Measurements from ENCODE around the gene LMAN2. TPM values are rescaled to one million over a fixed set of nuclear protein-coding genes. Genes with fewer than 3 reads are reported as not detected.
"Not testable (repeated sequence)": the region's sequence is repeated elsewhere in the genome, so short reads cannot be mapped to it uniquely, and the experiment has no call there.

Gene LMAN2
- total RNA-seq, 2 donors from 2014 or later: 72.4 to 95.7 TPM

GRCh38 chr5:177367981-177368868, 16.8 kb upstream of the LMAN2 start:
- no peak for DNase-seq (ENCODE audit: low spot score)
- intact Hi-C loops (cut with DNase I): no loop called here

GRCh38 chr5:177367323-177367848, 15.9 kb upstream of the LMAN2 start:
- no peak for DNase-seq (ENCODE audit: low spot score)
- intact Hi-C loops (cut with DNase I): no loop called here

- intact Hi-C loops (cut with DNase I): no loop called here
- DNase-seq (ENCODE audit: low spot score): peak; percentile 96
Measured at GRCh38 chr5:177366528-177367322, 15.3 kb upstream of the LMAN2 start.

GRCh38 chr5:177365845-177366527, 14.5 kb upstream of the LMAN2 start:
- intact Hi-C loops (cut with DNase I): no loop called here
- no peak for DNase-seq (ENCODE audit: low spot score)

GRCh38 chr5:177364159-177364962, 12.9 kb upstream of the LMAN2 start:
- no peak for DNase-seq (ENCODE audit: low spot score)
- intact Hi-C loops (cut with DNase I): no loop called here

- intact Hi-C loops (cut with DNase I): no loop called here
- DNase-seq (ENCODE audit: low spot score): no peak
Measured at GRCh38 chr5:177363565-177363964, 12.1 kb upstream of the LMAN2 start.

- DNase-seq (ENCODE audit: low spot score): no peak
- intact Hi-C loops (cut with DNase I): no loop called here
Measured at GRCh38 chr5:177362610-177363507, 11.4 kb upstream of the LMAN2 start.

- intact Hi-C loops (cut with DNase I): no loop called here
- no peak for DNase-seq (ENCODE audit: low spot score)
Measured at GRCh38 chr5:177362292-177362609, 10.8 kb upstream of the LMAN2 start.

- intact Hi-C loops (cut with DNase I): no loop called here
- no peak for DNase-seq (ENCODE audit: low spot score)
Measured at GRCh38 chr5:177361418-177362291, 10.2 kb upstream of the LMAN2 start.

- intact Hi-C loops (cut with DNase I); DNase-seq (ENCODE audit: low spot score): not testable (repeated sequence)
Measured at GRCh38 chr5:177360740-177361139, 9.3 kb upstream of the LMAN2 start.

GRCh38 chr5:177359860-177360259, 8.4 kb upstream of the LMAN2 start:
- intact Hi-C loops (cut with DNase I): no loop called here
- DNase-seq (ENCODE audit: low spot score): no peak

GRCh38 chr5:177359451-177359851, 8.0 kb upstream of the LMAN2 start:
- intact Hi-C loops (cut with DNase I): no loop called here
- peak; percentile 66 for DNase-seq (ENCODE audit: low spot score)

- DNase-seq (ENCODE audit: low spot score): peak; percentile 31
- intact Hi-C loops (cut with DNase I): no loop called here
Measured at GRCh38 chr5:177358370-177358819, 6.9 kb upstream of the LMAN2 start.

GRCh38 chr5:177357459-177358351, 6.2 kb upstream of the LMAN2 start, which contains the start of gene RGS14:
TSS of gene RGS14 (plus strand) at chr5:177357924. CDS start at chr5:177358025, 101 bp downstream.
- intact Hi-C loops (cut with DNase I): no loop called here
- peak; percentile 86 for DNase-seq (ENCODE audit: low spot score)

- intact Hi-C loops (cut with DNase I): no loop called here
Measured at GRCh38 chr5:177357146-177357458, 5.6 kb upstream of the LMAN2 start.

GRCh38 chr5:177356746-177357145, 5.3 kb upstream of the LMAN2 start:
- intact Hi-C loops (cut with DNase I): no loop called here
- no peak for DNase-seq (ENCODE audit: low spot score)

More at GRCh38 chr5:177357146-177357458, 5.6 kb upstream of the LMAN2 start:
- DNase-seq (ENCODE audit: low spot score): no peak
